HepG2 (cell line): ENCODE data around the gene ENHO. TPM values are rescaled to one million over a fixed set of nuclear protein-coding genes. Genes with fewer than 3 reads are reported as not detected.

Experiments
- ATAC-seq: fragments of 200-7000 bp; cut with Tn5 transposase; 3 replicates; pipeline ENCODE4 v1.9.1; 2020; ENCODE audit warnings: mild to moderate bottlenecking, moderate library complexity
- BruUV-seq: library from RNA; stranded (reverse); fragments of 400-500 nt; replicated peaks from 2 replicates; lab custom pipeline; 2021; lab: Mats Ljungman, UMichigan
- CTCF ChIA-PET: fragments of 300-600 bp; formaldehyde crosslinking; extraction: SDS; loops from one replicate; lab custom pipeline; 2021; ENCODE audit warnings: low total read pairs, inconsistent platforms, low intra/inter-chr PET ratio; lab: Yijun Ruan, JAX
- POLR2A ChIA-PET: fragments of 350-600 bp; sonication (Branson Sonifier 250); formaldehyde crosslinking; loops from one replicate; lab custom pipeline; 2020; ENCODE audit warnings: antibody characterized with exemption, inconsistent platforms; lab: Yijun Ruan, JAX
- DNase-seq: peaks from one replicate; pipeline ENCODE4 v3.0.0-alpha.2; 2015; ENCODE audit warnings: low spot score
- FAIRE-seq: peaks from 3 replicates; lab custom pipeline; 2011; peaks lifted over from hg19 to GRCh38; lab: Jason Lieb, UNC
- H2AFZ ChIP-seq: one replicate; pipeline ENCODE4 v1.6.1; 2011; ENCODE audit warnings: low read length, inconsistent platforms
- H3K27ac ChIP-seq: fragments of 300-600 bp; 3 replicates; pipeline ENCODE4 v1.8.0; 2011; ENCODE audit warnings: mixed run types, mild to moderate bottlenecking, mixed read lengths, low read length, inconsistent platforms; ENCODE audit not compliant: insufficient read depth; ENCODE audit errors: extremely low read length
- H3K27me3 ChIP-seq, 2 experiments: fragments of 200-600 bp in 1 of 2; 2 replicates in 1 of 2; 3 replicates in 1 of 2; pipeline versions ENCODE4 v1.6.0 to v1.8.0; 2011; ENCODE audit warnings: low read length in 2 of 2, mild to moderate bottlenecking in 2 of 2, moderate library complexity in 2 of 2, inconsistent platforms in 1 of 2; ENCODE audit not compliant: insufficient read depth in 2 of 2, control insufficient read depth in 1 of 2
- H3K36me3 ChIP-seq, 2 experiments: fragments of 200-600 bp in 1 of 2; replicated peaks in 1 of 2; 2 replicates in 1 of 2; 3 replicates in 1 of 2; pipeline versions ENCODE4 v1.5.1 to v1.8.0; 2011; ENCODE audit warnings: low read length in 2 of 2, inconsistent platforms in 1 of 2; ENCODE audit not compliant: insufficient read depth in 2 of 2, control insufficient read depth in 1 of 2
- H3K4me1 ChIP-seq: 2 replicates; pipeline ENCODE4 v1.5.1; 2012; ENCODE audit warnings: low read length, inconsistent platforms; ENCODE audit not compliant: insufficient read depth
- H3K4me2 ChIP-seq: 2 replicates; pipeline ENCODE4 v1.6.0; 2011; ENCODE audit warnings: low read depth, low read length, inconsistent platforms
- H3K4me3 ChIP-seq, 3 experiments: fragments of 200-600 bp in 1 of 3; sonication (generic), shearing (Covaris generic) in 1 of 3; replicated peaks in 1 of 3; 2 replicates each; pipeline ENCODE4 v1.5.1; 2011 to 2016; ENCODE audit warnings: low read length in 3 of 3, inconsistent platforms in 2 of 3, low read depth in 2 of 3, mild to moderate bottlenecking in 2 of 3, control low read depth in 1 of 3, mixed read lengths in 1 of 3; ENCODE audit not compliant: insufficient read depth in 1 of 3
- H3K79me2 ChIP-seq: one replicate; pipeline ENCODE4 v1.6.1; 2011; ENCODE audit warnings: low read length, inconsistent platforms; ENCODE audit not compliant: insufficient read depth
- H3K9ac ChIP-seq: 2 replicates; pipeline ENCODE4 v1.6.0; 2011; ENCODE audit warnings: mild to moderate bottlenecking, low read depth, low read length, inconsistent platforms; ENCODE audit not compliant: insufficient read depth
- H3K9me3 ChIP-seq: 2 replicates; pipeline ENCODE4 v1.5.1; 2012; ENCODE audit warnings: mild to moderate bottlenecking, low read length
- H4K20me1 ChIP-seq: 2 replicates; pipeline ENCODE4 v1.6.0; 2011; ENCODE audit warnings: inconsistent platforms, mild to moderate bottlenecking, low read length, moderate library complexity; ENCODE audit not compliant: insufficient read depth
- CHD2 ChIP-seq: IDR thresholded peaks from 2 replicates; pipeline ENCODE4 v1.6.1; 2011; ENCODE audit warnings: low read depth, low read length, improper control_type of control experiment
- EZH2 ChIP-seq: conservative IDR thresholded peaks from 2 replicates; pipeline ENCODE4 v1.6.1; 2012; ENCODE audit warnings: mild to moderate bottlenecking, low read depth, low read length, moderate library complexity
- MYC ChIP-seq: sonication (generic); formaldehyde crosslinking; IDR thresholded peaks from 2 replicates; pipeline ENCODE4 v1.9.0; 2021; ENCODE audit warnings: missing genetic modification reagents, borderline replicate concordance
- ZNF121 ChIP-seq: sonication (generic); formaldehyde crosslinking; IDR thresholded peaks from 2 replicates; pipeline ENCODE4 v1.5.0; 2020; ENCODE audit warnings: mild to moderate bottlenecking, missing genetic modification reagents
- ZNF747 ChIP-seq: sonication (generic); formaldehyde crosslinking; IDR thresholded peaks from 2 replicates; pipeline ENCODE4 v1.8.1; 2023; ENCODE audit warnings: missing genetic modification reagents, mild to moderate bottlenecking, borderline replicate concordance
- WGBS: methylation state at CpG from one replicate; pipeline ENCODE4 v1.1.6; 2017; ENCODE audit warnings: low lambda C conversion rate; 5-methylcytosine and 5-hydroxymethylcytosine counted together
- in situ Hi-C: cut with HindIII; loops from 2 replicates; pipeline ENCODE4 v1.10.0; 2017; ENCODE audit warnings: low pct_unique_long_range_greater_than_20kb; ENCODE audit not compliant: extremely low pct_ligation_motif_present
- intact Hi-C: fragments of 100-400 bp; cut with micrococcal nuclease; formaldehyde crosslinking; loops from one replicate; pipeline ENCODE4 v1.10.0; 2022; ENCODE audit not compliant: unreplicated experiment
- polyA plus RNA-seq, 8 experiments: library from polyadenylated mRNA; depleted of rRNA in 3 of 8; stranded (reverse) in 7 of 8; unstranded in 1 of 8; fragments of >200 nt; fragmentation: Illumina TruSeq in 4 of 8; extraction: Trizol in 4 of 8; gene quantifications; 2 replicates each; pipeline versions ENCODE4 v1.2.1 to v1.2.3, GENCODE V29; 2011 to 2016; ENCODE audit warnings: low read depth in 4 of 8, missing spikeins in 1 of 8, mixed read lengths in 1 of 8; ENCODE audit not compliant: insufficient read depth in 1 of 8
- total RNA-seq, 5 experiments: library from RNA; depleted of rRNA; stranded (reverse); fragments of >200 nt; fragmentation: Illumina TruSeq; extraction: Trizol; gene quantifications; 2 replicates each; pipeline ENCODE4 v1.2.3, GENCODE V29; 2016; ENCODE audit warnings: low read depth in 1 of 5
- TF ChIP-seq, protein P1 (sequence below): fragments of 450-650 bp; IDR thresholded peaks from 2 replicates; pipeline ENCODE4 v1.6.1; 2016
- TF ChIP-seq, protein P2 (sequence below), 2 experiments: sonication (generic) in 1 of 2; formaldehyde crosslinking in 1 of 2; IDR thresholded peaks; 2 replicates each; pipeline versions ENCODE4 v1.4.0 to v1.6.1; 2018 to 2020; ENCODE audit warnings: missing genetic modification reagents in 2 of 2, borderline replicate concordance in 1 of 2, low read depth in 1 of 2, mild to moderate bottlenecking in 1 of 2, missing biosample characterization in 1 of 2

The ENHO gene
- total and polyA plus RNA-seq, 2 of the 13 experiments (the other 11 are each of a cell fraction or from before 2014, with no cell fraction given): 0.08 to 0.60 TPM

DNA sequence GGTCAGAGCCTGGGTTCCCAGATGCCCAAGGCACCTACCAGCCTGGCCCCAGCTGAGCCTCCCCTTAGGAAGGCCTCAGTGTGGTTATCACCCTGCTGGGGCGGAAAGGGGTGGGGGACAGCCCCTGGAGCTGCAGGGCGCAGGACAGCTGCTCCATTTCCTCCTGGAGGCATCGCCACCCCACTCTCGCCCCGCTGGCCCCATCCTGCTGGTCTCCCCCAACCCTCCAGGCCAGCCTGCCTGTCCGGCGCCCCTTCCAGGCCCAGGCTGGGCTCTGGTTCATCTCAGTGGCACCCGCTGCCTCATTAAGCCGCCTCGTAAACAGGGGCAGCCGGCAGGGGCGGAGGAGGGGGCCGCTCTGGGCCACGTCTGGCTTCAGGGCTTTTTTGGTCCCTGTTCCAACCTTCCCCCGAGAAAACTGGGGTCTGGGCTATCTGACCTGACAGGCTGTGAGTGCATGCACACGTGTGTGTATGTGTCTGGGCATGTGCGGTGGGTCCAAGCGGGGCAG, 30.8 kb upstream of the ENHO start:
- BruUV-seq: no TSS peak
- no peak for ATAC-seq
- TF ChIP-seq, protein P1, sequence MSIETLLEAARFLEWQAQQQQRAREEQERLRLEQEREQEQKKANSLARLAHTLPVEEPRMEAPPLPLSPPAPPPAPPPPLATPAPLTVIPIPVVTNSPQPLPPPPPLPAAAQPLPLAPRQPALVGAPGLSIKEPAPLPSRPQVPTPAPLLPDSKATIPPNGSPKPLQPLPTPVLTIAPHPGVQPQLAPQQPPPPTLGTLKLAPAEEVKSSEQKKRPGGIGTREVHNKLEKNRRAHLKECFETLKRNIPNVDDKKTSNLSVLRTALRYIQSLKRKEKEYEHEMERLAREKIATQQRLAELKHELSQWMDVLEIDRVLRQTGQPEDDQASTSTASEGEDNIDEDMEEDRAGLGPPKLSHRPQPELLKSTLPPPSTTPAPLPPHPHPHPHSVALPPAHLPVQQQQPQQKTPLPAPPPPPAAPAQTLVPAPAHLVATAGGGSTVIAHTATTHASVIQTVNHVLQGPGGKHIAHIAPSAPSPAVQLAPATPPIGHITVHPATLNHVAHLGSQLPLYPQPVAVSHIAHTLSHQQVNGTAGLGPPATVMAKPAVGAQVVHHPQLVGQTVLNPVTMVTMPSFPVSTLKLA: peak; percentile 49
- TF ChIP-seq ZNF747 (CRISPR knock-in tag) (no peak), MYC (no peak), ZNF121 (CRISPR knock-in tag) (no peak)
- H3K36me3 ChIP-seq: no peaks in the 10 kb centered on the region
- no peak overlapping the region for H3K27ac ChIP-seq
- 32% methylated on average over 5 of the region's 18 CpGs for WGBS
- H3K4me2 ChIP-seq: no peak overlapping the region
- no peak for DNase-seq
- H3K4me3 ChIP-seq: no peak overlapping the region
- peaks cover 2% of the 10 kb centered on the region; the same call in 1 of the 2 replicates for H4K20me1 ChIP-seq
- H3K9me3 ChIP-seq: no peaks in the 10 kb centered on the region
- intact Hi-C loops (no loop called here), in situ Hi-C loops (loop anchor here (5.0 kb wide), 1 partner anchor 39 kb away; no protein-coding TSS in a partner anchor)
- no peak overlapping the region for H2AFZ ChIP-seq
- H3K9ac ChIP-seq: no peak overlapping the region
- POLR2A ChIA-PET: no interaction called here
- no peaks in the 10 kb centered on the region for H3K79me2 ChIP-seq
- peaks cover 8 to 52% of the 10 kb centered on the region in 2 experiments; a peak in 4 of 5 replicates for H3K27me3 ChIP-seq
- H3K4me1 ChIP-seq: peaks cover 8% of the 10 kb centered on the region
- CTCF ChIA-PET: no interaction called here
- FAIRE-seq: no peak

DNA sequence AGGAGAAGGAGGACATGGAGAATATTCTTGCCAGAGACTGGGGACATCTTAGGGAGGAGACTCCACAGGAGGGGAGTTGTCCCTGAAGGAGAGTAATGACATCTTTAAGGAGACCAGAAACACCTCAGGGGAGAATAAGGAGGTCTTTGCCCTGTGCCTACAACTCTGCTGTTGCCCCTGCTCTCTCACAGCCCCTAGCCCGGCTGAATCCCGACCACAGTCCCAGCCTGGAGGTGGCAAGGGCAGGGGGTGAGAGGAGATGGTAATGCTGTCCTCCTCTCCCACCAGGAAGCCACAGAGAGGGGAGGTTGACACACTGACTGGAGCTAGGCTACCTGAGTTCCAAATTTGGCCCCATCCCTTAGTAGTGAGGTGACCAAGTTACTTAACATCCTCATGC, 30.2 kb upstream of the ENHO start:
- no TSS peak for BruUV-seq
- Histone ChIP-seq H2AFZ (no peak overlapping the region), H3K4me1 (peaks cover 8% of the 10 kb centered on the region), H3K9ac (no peak overlapping the region), H3K27me3 (peaks cover 8 to 51% of the 10 kb centered on the region in 2 experiments; a peak in 4 of 5 replicates), H3K4me2 (no peak overlapping the region), H3K36me3 (no peaks in the 10 kb centered on the region), H4K20me1 (peaks cover 3% of the 10 kb centered on the region; the same call in 1 of the 2 replicates), H3K4me3 (no peak overlapping the region), H3K79me2 (no peaks in the 10 kb centered on the region), H3K27ac (no peak overlapping the region), H3K9me3 (no peaks in the 10 kb centered on the region)
- in situ Hi-C loops (loop anchor here (5.0 kb wide), 1 partner anchor 39 kb away; no protein-coding TSS in a partner anchor), intact Hi-C loops (no loop called here)
- TF ChIP-seq EZH2: 0 out of 2 replicates have a peak, but pooled peaks have one; percentile 19
- no peak for TF ChIP-seq CHD2
- TF ChIP-seq, protein P2, sequence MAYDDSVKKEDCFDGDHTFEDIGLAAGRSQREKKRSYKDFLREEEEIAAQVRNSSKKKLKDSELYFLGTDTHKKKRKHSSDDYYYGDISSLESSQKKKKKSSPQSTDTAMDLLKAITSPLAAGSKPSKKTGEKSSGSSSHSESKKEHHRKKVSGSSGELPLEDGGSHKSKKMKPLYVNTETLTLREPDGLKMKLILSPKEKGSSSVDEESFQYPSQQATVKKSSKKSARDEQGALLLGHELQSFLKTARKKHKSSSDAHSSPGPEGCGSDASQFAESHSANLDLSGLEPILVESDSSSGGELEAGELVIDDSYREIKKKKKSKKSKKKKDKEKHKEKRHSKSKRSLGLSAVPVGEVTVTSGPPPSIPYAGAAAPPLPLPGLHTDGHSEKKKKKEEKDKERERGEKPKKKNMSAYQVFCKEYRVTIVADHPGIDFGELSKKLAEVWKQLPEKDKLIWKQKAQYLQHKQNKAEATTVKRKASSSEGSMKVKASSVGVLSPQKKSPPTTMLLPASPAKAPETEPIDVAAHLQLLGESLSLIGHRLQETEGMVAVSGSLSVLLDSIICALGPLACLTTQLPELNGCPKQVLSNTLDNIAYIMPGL (CRISPR knock-in tag; IDR thresholded peaks at IDR 0.05; ENCODE audit: borderline replicate concordance in 1 of 2, low read depth in 1 of 2): no peak
- no peak for DNase-seq
- ChIA-PET POLR2A (no interaction called here), CTCF (no interaction called here)
- WGBS: 0% methylated on average over 1 of the region's 2 CpGs
- ATAC-seq: no peak
- FAIRE-seq: no peak
